Right lobe of liver (tissue), 6 donors: ENCODE measurements around the gene NLRP3. TPM values are rescaled to one million over a fixed set of nuclear protein-coding genes. Genes with fewer than 3 reads are reported as not detected.

ENCODE experiments used
- ATAC-seq, 4 donors: fragments of 200-7000 bp; cut with Tn5 transposase; one replicate each; pipeline ENCODE4 v1.9.1; 2020; ENCODE audit warnings: mild to moderate bottlenecking in 4 of 4, moderate library complexity in 4 of 4
- DNase-seq, 3 donors: peaks; one replicate each; pipeline ENCODE4 v3.0.0-alpha.2; 2020
- H3K27ac ChIP-seq, 3 donors: fragments of 200-600 bp; one replicate each; pipeline ENCODE4 v1.8.0; 2022
- H3K27me3 ChIP-seq, 2 donors: fragments of 200-600 bp; one replicate each; pipeline ENCODE4 v1.8.0; 2022
- H3K36me3 ChIP-seq, 4 donors: fragments of 200-600 bp; sonication (generic) in 1 of 4; one replicate each; pipeline versions ENCODE4 v1.5.1 to v1.8.0; 2017 to 2022; ENCODE audit warnings: control low read depth in 1 of 4
- H3K4me1 ChIP-seq, 4 donors: fragments of 200-600 bp; sonication (generic) in 1 of 4; one replicate each; pipeline versions ENCODE4 v1.5.1 to v1.8.0; 2017 to 2022; ENCODE audit warnings: control low read depth in 1 of 4
- H3K4me3 ChIP-seq, 3 donors: fragments of 200-600 bp; one replicate each; pipeline ENCODE4 v1.8.0; 2022
- H3K9me3 ChIP-seq, 4 donors: fragments of 200-600 bp; sonication (generic) in 1 of 4; one replicate each; pipeline versions ENCODE4 v1.5.1 to v1.8.0; 2017 to 2022; ENCODE audit warnings: control low read depth in 1 of 4
- POLR2A ChIP-seq: fragments of 450-650 bp; IDR thresholded peaks from one replicate; pipeline ENCODE4 v1.6.1; 2017; ENCODE audit warnings: antibody characterized with exemption, mild to moderate bottlenecking
- WGBS: methylation state at CpG from one replicate; pipeline ENCODE4 v1.1.6; 2018; ENCODE audit warnings: low coverage, low lambda C conversion rate; ENCODE audit not compliant: insufficient coverage; ENCODE audit errors: missing lambda C conversion rate; 5-methylcytosine and 5-hydroxymethylcytosine counted together
- intact Hi-C, 2 donors: fragments of 100-400 bp; cut with DNase I; formaldehyde crosslinking; loops; one replicate each; pipeline versions ENCODE4 v1.11.2 to v1.14.1; 2022
- total RNA-seq, 6 experiments: library from RNA; depleted of rRNA in 2 of 6; stranded (reverse); fragments of >200 nt in 2 of 6; fragmentation: NEBNext Ultra II Directional in 3 of 6; extraction: Animal tissue kit (Norgen Biotek cat#: 25700) in 3 of 6; gene quantifications; one replicate each; pipeline versions ENCODE4 v1.1.0 to v1.2.4, GENCODE V29; 2016 to 2023
- TF ChIP-seq, protein P1 (sequence below), 4 donors: fragments of 200-600 bp in 3 of 4; fragments of 450-650 bp in 1 of 4; IDR thresholded peaks; one replicate each; pipeline versions ENCODE4 v1.5.1 to v1.8.0; 2016 to 2022; ENCODE audit warnings: antibody characterized with exemption in 4 of 4, mild to moderate bottlenecking in 2 of 4
- donor health status: DM: no; HTN: yes; CAD: no.
- donor health status: DM: no; HTN: no; CAD: no.
- donor health status: DM: no; HTN: no; CAD: no.
- donor health status: DM: no; HTN: yes; CAD: no.
- donor health status: DM: no; HTN: yes; CAD: no.

NLRP3 gene
- total RNA-seq, 6 experiments from 2014 or later: 0.11 to 2.0 (median 0.62) TPM

DNA sequence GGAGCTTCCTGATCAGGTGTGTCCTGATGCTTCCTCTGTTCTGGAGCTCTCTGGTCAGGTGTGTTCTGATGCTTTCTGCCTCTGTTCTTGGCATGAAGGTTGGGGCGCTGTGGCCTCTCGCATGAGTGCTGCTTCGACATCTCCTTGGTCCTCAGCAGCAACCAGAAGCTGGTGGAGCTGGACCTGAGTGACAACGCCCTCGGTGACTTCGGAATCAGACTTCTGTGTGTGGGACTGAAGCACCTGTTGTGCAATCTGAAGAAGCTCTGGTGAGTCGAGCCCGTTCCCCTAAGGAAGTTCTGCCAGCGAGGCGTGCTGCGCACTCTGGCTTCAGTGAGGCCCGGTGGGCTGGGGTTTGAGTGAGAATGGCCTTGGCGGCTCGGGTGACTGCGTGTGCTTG, 18.0 kb downstream of the NLRP3 start:
- no peak for TF ChIP-seq POLR2A
- TF ChIP-seq, protein P1, sequence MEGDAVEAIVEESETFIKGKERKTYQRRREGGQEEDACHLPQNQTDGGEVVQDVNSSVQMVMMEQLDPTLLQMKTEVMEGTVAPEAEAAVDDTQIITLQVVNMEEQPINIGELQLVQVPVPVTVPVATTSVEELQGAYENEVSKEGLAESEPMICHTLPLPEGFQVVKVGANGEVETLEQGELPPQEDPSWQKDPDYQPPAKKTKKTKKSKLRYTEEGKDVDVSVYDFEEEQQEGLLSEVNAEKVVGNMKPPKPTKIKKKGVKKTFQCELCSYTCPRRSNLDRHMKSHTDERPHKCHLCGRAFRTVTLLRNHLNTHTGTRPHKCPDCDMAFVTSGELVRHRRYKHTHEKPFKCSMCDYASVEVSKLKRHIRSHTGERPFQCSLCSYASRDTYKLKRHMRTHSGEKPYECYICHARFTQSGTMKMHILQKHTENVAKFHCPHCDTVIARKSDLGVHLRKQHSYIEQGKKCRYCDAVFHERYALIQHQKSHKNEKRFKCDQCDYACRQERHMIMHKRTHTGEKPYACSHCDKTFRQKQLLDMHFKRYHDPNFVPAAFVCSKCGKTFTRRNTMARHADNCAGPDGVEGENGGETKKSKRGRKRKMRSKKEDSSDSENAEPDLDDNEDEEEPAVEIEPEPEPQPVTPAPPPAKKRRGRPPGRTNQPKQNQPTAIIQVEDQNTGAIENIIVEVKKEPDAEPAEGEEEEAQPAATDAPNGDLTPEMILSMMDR (IDR thresholded peaks at IDR 0.05): no peak
- H3K27ac ChIP-seq: no peak overlapping the region
- H3K9me3 ChIP-seq: no peaks in the 10 kb centered on the region
- intact Hi-C loops: no loop called here
- no peaks in the 10 kb centered on the region for H3K27me3 ChIP-seq
- DNase-seq (no peak), ATAC-seq (peak in 1 of 4 donors; percentile 30)
- H3K4me3 ChIP-seq: no peak overlapping the region
- 44% methylated on average over 6 of the region's 15 CpGs for WGBS
- H3K4me1 ChIP-seq: no peaks in the 10 kb centered on the region
- H3K36me3 ChIP-seq: no peaks in the 10 kb centered on the region

DNA sequence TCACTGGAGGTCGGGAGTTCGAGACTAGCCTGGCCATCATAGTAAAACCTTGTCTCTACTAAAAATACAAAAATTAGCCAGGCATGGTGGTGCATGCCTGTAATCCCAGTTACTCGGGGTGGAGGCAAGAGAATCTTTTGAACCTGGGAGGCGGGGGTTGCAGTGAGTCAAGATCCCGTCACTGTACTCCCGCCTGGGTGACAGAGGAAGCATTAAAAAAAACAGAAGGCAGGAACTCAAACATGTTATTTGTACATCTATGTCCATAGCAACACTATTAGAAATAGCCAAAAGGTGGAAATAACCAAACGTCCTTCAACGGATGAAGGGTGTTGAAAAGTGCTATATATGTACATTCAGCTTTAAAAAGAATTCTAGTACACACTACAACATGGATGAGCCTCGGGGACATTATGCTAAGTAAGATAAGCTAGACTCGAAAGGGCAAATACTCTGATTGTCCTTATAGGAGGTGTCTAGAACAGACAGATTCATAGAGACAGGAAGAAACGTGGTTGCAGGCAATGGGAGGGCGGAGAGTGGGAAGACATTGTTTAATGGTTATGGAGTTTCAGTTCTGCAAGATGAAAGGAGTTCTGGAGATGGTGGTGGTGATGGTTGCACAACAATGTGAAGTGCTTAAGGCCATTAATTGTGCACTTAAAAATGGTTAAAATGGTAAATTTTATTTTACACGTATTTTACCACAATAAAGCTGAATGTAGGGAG, 19.2 kb downstream of the NLRP3 start:
- no peak for DNase-seq
- ATAC-seq: no peak
- 38% methylated on average over 11 of the region's 13 CpGs for WGBS
- no peaks in the 10 kb centered on the region for H3K9me3 ChIP-seq
- TF ChIP-seq, protein P1 (IDR thresholded peaks at IDR 0.05): no peak
- TF ChIP-seq POLR2A: no peak
- intact Hi-C loops: no loop called here
- H3K36me3 ChIP-seq: no peaks in the 10 kb centered on the region
- H3K27me3 ChIP-seq: no peaks in the 10 kb centered on the region
- H3K4me1 ChIP-seq: no peaks in the 10 kb centered on the region
- no peak overlapping the region for H3K27ac ChIP-seq
- no peak overlapping the region for H3K4me3 ChIP-seq

DNA sequence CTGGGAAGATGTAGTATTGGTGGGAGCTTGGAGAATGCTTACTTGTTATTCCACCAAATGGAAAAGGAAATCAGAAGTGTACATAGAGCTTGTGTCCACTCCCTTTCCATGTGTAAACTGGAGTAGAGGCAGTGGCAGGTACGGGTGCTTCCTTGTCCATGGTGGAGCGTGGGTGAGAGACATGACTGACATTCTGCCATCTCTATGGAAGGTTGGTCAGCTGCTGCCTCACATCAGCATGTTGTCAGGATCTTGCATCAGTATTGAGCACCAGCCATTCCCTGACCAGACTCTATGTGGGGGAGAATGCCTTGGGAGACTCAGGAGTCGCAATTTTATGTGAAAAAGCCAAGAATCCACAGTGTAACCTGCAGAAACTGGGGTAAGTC, 19.8 kb downstream of the NLRP3 start:
- Histone ChIP-seq H3K36me3 (no peaks in the 10 kb centered on the region), H3K9me3 (no peaks in the 10 kb centered on the region), H3K4me1 (no peaks in the 10 kb centered on the region), H3K4me3 (no peak overlapping the region), H3K27ac (no peak overlapping the region), H3K27me3 (no peaks in the 10 kb centered on the region)
- 37% methylated on average over 2 of the region's 3 CpGs for WGBS
- DNase-seq: no peak
- TF ChIP-seq POLR2A: no peak
- no peak for ATAC-seq
- intact Hi-C loops: no loop called here

DNA sequence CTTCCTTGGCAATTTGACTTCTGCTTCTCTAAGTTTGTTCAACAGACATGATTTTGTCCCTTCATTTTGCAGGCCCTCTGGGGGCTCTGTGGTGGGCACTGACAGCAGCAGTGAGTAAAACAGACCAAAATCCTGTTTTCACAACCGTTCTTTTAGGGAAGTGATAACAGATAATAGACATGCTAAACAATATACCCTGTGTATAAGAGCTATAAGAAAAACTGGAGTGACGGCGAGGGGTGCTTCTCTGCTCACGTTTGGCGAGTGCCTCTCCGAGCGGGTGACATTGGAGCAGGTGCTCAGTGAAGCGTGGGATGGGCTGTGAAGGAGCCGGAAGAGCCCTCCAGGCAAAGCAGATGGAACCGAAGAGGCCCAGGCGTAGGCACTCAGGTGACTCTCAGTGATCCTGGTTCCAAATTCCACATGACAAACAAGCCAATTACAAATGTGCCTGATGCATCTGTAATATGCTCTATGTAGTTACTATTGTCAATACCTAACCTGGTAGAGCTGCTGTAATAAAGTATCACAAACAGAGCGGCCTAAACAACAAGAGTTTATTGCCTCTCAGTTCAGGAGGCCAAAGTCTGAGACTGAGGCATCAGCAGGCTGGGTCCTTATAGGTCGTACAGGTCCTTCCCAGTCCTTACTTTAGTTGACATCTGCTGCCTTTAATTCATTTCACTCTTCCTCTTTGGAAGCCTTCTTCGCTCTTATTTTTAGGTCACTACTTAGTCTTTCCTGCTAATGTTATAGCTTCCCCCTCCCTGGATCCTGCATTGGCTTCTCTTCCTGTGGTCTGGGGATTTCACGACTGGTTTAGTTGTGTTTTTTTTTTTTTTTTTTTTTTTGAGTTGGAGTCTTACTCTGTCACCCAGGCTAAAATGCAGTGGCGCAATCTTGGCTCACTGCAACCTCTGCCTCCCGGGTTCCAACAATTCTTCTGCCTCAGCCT, 21.9 kb downstream of the NLRP3 start:
- no peak for TF ChIP-seq POLR2A
- TF ChIP-seq, protein P1 (IDR thresholded peaks at IDR 0.05): no peak
- H3K4me3 ChIP-seq: no peak overlapping the region
- no peaks in the 10 kb centered on the region for H3K4me1 ChIP-seq
- H3K36me3 ChIP-seq: no peaks in the 10 kb centered on the region
- H3K27ac ChIP-seq: no peak overlapping the region
- WGBS: 48% methylated on average over 16 of the region's 17 CpGs
- intact Hi-C loops: no loop called here
- DNase-seq (no peak), ATAC-seq (no peak)
- H3K27me3 ChIP-seq: no peaks in the 10 kb centered on the region
- no peaks in the 10 kb centered on the region for H3K9me3 ChIP-seq
